ENCODE measurements around the gene MAN2C1. TPM values are rescaled to one million over a fixed set of nuclear protein-coding genes. Genes with fewer than 3 reads are reported as not detected.

Gene MAN2C1
- total and polyA plus RNA-seq, 11 donors = 61.3 to 150 (median 111) TPM

DNA sequence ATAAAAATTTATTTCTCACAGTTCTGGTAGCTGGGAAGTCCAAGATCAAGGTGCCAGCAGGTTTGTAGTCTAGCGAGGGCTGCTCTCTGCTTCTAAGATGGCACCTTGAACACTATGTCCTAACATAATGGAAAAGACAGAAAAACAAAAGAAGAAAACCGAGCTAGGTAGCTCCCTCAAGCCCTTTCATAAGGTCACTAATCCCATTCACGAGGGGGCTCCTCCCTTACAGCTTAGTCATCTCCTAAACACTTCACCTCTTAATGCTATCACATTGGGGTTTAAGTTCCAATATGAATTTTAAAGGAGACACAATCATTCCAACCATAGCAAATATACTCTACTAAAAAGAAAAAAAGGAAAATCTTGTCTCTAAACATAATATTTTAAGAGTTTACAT lies 62.2 kb downstream of the MAN2C1 start:
- WGBS, 4 donors = 64 to 74% (median 66%) methylated on average over 3 of the region's 3 CpGs
- Histone ChIP-seq H3K9me3 (no peaks in the 10 kb centered on the region), H3K27ac (no peak overlapping the region), H3K36me3 (no peaks in the 10 kb centered on the region), H3K27me3 (peaks cover 0 to 45% (median 11%) of the 10 kb centered on the region in 9 donors), H3K4me3 (no peak overlapping the region), H3K4me1 (no peaks in the 10 kb centered on the region)
- TF ChIP-seq, protein P1, sequence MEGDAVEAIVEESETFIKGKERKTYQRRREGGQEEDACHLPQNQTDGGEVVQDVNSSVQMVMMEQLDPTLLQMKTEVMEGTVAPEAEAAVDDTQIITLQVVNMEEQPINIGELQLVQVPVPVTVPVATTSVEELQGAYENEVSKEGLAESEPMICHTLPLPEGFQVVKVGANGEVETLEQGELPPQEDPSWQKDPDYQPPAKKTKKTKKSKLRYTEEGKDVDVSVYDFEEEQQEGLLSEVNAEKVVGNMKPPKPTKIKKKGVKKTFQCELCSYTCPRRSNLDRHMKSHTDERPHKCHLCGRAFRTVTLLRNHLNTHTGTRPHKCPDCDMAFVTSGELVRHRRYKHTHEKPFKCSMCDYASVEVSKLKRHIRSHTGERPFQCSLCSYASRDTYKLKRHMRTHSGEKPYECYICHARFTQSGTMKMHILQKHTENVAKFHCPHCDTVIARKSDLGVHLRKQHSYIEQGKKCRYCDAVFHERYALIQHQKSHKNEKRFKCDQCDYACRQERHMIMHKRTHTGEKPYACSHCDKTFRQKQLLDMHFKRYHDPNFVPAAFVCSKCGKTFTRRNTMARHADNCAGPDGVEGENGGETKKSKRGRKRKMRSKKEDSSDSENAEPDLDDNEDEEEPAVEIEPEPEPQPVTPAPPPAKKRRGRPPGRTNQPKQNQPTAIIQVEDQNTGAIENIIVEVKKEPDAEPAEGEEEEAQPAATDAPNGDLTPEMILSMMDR (IDR thresholded peaks at IDR 0.05) = no peak
- TF ChIP-seq POLR2A (IDR thresholded peaks at IDR 0.05) = no peak
- ATAC-seq (no peak), DNase-seq (no peak)
- intact Hi-C loops (cut with DNase I) = loop anchor here in 7 of 10 donors (10.0 kb wide), 3 partner anchors 271 to 1241 kb away; partner anchors contain the start of gene PPCDC (in 4 of the 7)

MicroRNAs within 50 kb of the gene (microRNA counts, 767-probe panel; counts per million panel counts)
- 1,966 to 2,255 counts per million in 2 donors for microRNA hsa-miR-631

Small RNA genes lying within 50 kb of the gene (microRNA-seq; reads per million reads assigned to microRNA genes)
- 0 reads per million in 4 donors for gene MIR631

Other genes starting within 250 kb of the MAN2C1 start
- 10 to 100 TPM in 8 of 9 donors, 1 to 10 TPM in 1; 10.0 to 26.1 (median 13.9) TPM for gene C15orf39, start 166.7 kb downstream of the MAN2C1 start, total RNA-seq
- 10 to 100 TPM in 1 of 2 donors, 1 to 10 TPM in 1; 6.5 to 11.9 TPM for gene C15orf39, start 166.7 kb downstream of the MAN2C1 start, polyA plus RNA-seq
- not detected for gene GOLGA6C, start 110.3 kb downstream of the MAN2C1 start, total RNA-seq
- gene GOLGA6C, start 110.3 kb downstream of the MAN2C1 start, polyA plus RNA-seq = not detected
- not detected for gene GOLGA6D, start 85.8 kb downstream of the MAN2C1 start, total RNA-seq
- gene GOLGA6D, start 85.8 kb downstream of the MAN2C1 start, polyA plus RNA-seq = not detected
- 10 to 100 TPM; 23.9 to 66.9 (median 35.7) TPM for gene COMMD4, start 32.5 kb downstream of the MAN2C1 start, total RNA-seq
- 10 to 100 TPM; 51.5 to 53.7 TPM for gene COMMD4, start 32.5 kb downstream of the MAN2C1 start, polyA plus RNA-seq
- 10 to 100 TPM in 2 of 9 donors, 1 to 10 TPM in 7; 3.8 to 15.3 (median 8.1) TPM for gene NEIL1, start 21.6 kb downstream of the MAN2C1 start, total RNA-seq
- gene NEIL1, start 21.6 kb downstream of the MAN2C1 start, polyA plus RNA-seq = 10 to 100 TPM in 1 of 2 donors, 1 to 10 TPM in 1; 4.4 to 13.9 TPM
- 10 to 100 TPM; 17.1 to 43.5 (median 31.8) TPM for gene SIN3A, start 83.1 kb upstream of the MAN2C1 start, total RNA-seq
- gene SIN3A, start 83.1 kb upstream of the MAN2C1 start, polyA plus RNA-seq = 10 to 100 TPM in 1 of 2 donors, 1 to 10 TPM in 1; 5.6 to 17.7 TPM
- 10 to 100 TPM in 3 of 9 donors, 1 to 10 TPM in 6; 4.6 to 16.8 (median 8.8) TPM for gene PTPN9, start 210.7 kb upstream of the MAN2C1 start, total RNA-seq
- 1 to 10 TPM; 2.4 to 7.7 TPM for gene PTPN9, start 210.7 kb upstream of the MAN2C1 start, polyA plus RNA-seq

All from heart left ventricle (tissue), 16 donors.